GM21447 (cell line): ENCODE results near the gene NT5DC4.

Experiments
- ATAC-seq: cut with Tn5 transposase; IDR thresholded peaks from one replicate; pipeline ENCODE4 v1.9.1; 2021; ENCODE audit not compliant: unreplicated experiment

The NT5DC4 gene

DNA sequence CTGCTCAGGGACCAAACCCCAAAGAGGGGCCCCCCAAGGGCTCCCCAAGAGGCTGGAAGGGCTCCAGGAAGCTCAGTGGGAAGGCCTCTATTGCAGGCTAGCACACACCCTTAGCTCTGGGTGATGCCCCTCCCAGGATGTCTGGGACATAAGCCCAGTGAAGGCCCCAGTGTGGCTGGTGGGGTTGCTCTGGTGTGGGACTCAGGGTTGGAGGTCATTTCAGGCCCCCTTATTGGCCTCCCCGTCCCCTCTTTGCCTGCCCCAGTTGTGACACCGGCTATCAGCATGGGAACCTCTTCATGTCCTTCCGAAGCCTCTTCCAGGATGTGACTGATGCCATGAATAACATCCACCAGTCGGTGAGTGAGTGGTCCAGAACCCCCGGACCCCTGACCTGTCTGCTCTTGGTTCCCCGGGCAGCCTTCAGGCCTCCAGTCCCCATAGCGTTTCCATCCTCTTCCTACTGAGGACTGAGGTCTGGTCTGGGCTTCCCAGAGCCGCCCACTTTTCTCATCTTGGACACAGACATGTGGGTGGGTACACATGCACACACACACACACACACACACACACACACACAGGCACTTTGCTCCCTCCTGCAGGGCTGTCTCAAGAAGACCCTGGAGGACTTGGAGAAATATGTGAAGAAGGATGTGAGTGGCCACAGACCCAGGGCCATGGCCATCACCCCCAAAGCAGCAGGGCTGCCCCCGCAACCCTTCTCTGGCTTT is 2.2 kb downstream of the NT5DC4 start:
- ATAC-seq: no peak

DNA sequence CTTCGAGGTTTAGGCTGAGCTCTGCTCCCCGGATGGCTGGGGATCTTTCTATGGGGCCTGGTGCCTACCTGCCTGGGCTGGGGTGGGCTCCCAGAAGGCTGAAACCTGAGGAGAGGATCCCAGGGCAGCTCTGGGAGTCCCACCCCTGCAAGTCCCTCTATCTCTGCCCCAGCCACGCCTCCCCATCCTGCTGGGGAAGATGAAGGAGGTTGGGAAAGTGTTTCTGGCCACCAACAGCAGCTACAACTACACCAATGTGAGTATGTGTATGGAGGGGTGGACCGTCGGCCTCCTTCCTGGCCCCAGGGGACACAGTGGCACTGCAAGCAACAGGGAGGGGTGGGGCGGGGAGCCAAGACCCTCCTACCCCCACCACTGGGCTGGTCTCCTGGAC is 2.7 kb downstream of the NT5DC4 start:
- no peak for ATAC-seq

DNA sequence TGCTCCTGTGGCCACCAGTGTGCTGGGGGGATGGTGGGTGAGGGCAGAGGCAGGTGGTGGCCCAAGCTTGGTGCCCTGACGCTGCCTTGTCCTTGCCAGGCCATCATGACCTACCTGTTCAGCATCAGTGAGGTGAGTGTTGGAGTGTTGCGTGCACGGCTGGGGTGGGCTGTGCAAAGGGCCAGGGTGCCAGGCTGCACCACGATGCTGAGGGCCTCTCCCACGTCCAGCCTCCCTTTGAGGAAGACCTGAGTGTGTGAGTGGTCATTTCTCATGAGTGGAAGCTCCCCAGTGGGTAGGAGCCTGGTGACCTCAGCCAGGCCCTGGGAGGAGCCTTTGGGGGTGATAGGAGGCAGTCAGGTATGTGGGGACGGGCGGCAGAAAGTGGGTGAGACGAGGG is 3.2 kb downstream of the NT5DC4 start:
- ATAC-seq: no peak

DNA sequence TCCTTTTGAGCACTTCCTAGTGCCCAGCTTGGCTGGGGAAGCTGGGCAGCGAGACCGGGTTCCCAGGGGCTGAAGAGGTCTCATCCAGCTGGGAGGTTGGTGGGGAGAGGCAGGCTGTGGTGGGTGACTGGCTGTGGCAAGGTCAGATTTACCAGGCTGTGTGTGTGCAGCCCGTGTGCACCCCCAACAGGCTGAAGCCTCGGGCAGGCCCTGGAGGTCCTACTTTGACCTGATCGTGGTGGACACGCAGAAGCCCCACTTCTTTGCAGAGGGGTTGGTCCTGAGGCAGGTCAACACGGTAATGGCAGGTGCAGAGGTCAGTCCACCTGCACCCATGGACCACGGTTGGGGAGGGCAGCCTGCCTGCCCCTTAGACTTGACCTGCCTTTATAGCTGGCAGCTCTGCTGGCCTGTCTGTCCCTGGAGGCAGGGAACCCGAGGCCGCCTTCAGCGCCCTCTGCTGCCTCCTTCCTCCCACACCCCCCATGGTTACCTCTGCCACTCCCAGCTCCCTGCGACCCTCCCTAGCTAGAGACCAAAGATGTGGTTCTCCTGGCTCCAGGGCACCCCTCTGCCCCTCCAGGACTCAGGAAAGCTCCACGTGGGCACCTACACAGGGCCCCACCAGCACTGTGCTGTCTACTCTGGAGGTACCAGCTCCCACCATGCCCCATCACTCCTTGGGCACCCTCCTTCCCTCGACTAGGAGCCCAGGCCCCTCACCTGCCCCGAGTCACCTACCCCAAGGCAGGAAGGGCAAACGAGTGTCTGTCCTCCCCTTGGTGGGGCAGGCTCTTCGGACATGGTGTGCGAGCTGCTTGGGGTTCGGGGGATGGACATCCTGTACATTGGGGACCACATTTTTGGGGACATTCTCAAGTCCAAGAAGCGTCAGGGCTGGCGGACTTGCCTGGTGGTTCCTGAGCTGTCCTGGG is 4.0 kb downstream of the NT5DC4 start:
- ATAC-seq: no peak

DNA sequence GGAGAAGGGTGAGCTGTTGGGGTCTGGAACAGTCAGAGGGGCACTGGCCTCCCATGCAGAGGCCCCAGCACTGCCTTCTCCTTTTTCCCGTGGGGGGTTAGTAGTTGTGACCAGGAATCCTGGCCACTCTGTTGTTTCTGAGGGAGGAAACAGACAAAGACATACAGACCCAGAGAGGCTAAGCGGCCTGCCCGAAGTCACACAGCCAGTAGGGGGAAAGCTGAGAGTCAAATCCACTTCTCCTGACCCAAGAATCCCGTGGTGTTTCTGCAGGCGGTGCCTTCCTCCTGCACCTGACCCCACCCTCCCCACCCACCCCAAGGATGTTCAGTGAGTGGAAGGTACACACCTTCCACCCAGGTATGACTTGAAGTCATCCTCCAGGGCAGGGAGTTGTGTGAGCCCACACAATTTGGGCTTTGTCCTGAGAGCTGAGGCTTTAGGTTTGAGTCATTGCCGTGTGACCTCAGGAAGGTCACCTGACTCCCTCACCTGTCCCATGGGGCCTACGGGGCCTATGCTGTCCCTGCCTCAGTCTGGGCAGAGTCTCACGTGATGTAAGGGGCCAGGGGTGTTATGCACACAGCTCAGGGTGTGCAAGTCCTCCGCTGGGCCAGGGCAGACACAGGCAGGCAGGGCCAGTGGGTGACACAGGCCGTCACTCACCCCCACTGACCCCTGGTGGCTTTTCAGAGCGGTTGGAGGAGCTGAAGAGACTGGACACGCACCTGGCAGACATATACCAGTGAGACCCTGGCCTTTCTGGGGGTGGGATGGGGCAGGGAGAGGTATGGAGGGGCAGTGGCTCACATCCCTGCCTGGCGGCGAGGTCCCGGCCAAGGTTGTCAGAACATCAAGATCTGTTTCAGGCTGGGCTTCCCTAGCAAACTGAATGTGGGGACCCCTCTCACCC is 5.0 kb downstream of the NT5DC4 start:
- ATAC-seq: peak; percentile 44

DNA sequence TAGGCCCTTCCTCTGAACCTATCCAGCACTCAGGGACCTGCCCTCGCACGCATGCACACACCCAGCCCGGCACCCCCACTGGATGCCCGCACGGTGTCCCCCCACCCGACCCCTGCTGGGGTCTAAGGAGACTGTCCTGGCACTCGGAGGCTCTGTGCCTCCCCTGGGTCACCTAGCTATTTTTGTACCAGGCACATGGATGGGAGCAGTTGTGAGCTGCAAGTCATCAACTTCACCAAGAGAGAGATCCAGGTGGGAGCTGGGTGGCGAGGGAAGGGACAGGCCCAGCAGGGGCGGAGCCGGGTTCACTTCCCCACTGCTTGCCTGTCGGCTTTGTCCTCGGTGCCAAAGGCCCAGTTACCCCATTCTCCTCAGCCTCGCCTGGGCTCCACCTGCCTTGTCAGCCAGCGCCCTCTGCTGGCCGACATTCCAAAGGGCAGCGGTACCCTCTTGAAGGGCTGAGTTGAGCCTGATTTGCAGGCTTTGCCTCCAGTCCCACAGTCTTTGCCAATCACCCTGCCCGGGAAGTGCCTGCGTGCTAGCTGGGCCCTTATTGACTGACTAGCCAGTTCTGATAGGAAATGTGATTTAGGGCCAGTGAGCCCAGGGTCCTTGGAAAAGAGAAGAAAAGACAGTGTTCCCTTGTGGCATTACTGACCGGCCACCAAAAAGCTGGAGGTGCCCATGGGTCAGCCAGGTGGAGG is 5.8 kb downstream of the NT5DC4 start:
- ATAC-seq: peak; percentile 72

DNA sequence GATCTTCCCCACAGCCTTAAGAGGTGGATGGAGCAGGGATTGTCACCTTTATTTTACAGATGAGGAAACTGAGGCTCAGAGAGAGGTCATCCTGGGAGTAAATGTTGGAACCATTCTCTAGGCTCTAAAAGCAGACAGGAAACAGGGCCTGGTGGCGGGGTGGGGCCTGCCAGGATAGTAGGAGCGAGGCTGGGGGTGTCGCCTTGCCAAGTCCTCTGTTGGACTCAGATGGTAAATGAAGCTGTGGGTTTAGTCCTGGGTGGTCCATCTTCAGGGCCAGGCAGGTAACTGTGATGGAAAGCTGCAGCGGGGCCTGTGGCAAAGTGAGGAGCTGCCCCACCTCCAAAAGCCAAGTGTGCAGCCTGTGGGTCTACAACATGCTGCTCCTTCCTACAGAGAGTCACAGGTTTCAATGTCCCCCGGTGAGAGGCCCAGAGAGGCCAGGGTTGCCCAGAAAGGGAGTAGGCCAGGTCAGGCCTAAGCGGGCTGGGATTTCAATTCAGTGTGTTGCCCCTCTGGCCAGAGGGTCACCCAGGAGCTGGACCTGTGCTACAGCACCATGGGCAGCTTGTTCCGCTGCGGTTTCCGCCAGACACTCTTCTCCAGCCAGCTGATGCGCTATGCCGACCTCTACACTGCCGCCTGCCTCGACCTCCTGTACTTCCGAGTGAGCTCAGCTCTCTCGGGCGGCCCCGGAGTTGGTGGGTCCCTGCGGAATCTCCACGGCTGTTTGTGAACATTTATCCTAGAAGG is 6.6 kb downstream of the NT5DC4 start:
- ATAC-seq: no peak

DNA sequence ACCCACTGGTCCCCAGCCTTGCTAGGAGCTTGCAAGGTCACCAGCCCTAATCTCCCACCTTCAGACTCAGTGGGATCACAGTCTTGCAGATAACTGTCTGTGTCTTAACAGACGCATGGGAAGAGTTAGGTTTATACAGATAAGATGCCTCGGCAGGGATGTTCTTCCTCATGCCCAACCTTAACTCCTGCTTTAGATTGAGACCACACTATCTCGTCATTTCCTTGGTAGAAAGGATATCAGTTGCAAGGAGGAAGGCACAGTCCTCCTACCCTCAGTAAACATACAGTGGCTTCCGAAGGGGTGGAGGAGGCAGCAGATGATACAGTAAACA is 7.2 kb downstream of the NT5DC4 start:
- ATAC-seq: no peak

DNA sequence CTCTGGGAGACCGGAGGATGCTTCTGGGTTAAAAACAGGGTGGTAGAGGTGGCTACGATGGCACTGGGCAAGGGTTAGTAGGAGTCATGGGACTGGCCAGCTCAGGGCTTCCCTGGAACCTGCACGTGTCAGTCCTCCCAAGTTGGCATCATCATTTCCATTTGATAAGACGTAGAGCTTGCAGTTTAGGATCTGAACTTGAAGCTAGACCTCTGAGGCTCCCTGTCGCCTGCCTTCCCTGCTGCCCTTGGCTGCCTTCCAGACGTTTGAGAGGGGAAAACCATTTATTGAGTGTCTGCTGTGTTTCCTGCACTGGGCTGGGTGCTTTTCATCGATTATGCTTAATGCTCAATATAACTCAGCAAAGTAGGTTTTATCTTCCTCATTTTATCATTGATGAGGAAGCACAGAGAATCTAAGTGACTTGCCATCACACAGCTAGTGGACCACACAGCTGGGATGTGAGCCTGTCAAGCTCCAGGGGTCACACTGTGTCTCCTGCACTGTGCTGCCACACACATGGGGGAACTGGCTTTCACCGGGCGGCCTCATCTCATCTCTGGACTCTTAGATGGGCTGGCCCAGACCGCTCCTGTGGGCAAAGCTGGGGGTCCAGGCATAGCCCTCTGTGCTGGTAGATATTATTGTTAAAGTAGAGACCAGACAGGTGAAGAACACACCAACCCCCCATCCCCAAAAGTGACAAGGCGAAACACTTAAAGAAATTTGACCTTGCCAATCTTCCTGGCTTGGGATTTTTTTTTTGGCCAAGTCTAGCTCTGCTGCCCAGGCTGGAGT is 7.8 kb downstream of the NT5DC4 start:
- no peak for ATAC-seq

DNA sequence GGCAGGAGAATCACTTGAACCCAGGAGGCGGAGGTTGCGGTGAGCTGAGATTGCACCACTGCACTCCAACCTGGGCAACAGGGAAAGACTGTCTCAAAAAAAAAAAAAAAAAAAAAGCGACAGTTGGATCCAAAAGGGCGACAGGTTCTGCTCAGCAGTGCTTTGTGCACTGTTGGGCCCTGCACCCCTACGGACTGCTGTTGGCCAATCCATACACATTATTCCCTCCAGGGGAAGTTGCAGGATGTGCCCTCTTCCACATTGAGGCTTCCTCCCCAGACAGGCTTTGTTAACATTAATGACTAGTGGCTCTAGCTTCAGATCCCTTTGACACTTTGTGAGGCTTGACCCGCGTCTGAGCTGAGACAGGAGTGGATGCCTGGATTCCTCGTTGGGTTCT is 9.4 kb downstream of the NT5DC4 start:
- ATAC-seq: no peak

DNA sequence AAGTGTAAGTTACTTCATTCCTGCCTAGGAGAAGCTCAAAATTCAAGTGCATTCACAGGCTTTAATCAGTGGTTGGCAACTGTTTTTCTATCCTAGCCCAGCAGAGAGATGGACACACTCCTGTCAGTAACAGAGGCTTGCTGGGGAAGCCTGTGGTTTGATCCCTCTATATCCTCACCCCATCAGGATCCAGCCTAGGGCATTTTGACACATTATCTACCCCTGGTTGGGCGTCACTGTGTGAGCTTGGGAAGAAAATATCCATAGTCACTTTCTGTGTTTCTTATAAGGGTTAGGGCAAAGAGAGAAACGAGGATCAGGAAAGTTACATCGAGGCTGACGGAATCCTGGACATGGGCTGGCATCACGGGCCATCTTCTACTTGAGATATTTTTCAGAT is 10.0 kb downstream of the NT5DC4 start:
- ATAC-seq: no peak

DNA sequence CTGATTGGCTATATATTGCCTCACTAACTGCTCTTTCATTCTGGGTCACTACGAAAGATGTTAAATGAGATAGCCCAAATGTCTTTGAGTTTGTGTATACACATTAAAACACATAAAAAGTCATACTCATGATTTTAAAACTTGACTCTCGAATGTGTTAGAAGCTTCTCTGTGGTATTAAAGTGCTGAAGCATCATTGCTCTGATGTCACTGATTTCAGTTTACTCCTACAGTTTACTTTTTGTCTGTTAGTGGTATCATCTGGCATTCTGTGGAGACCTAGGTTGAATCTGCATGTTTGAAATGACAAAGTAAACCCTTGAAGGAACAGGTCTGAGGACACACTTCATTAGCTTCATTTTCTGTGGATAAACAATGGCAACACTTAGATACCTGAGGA is 10.7 kb downstream of the NT5DC4 start:
- ATAC-seq: no peak

DNA sequence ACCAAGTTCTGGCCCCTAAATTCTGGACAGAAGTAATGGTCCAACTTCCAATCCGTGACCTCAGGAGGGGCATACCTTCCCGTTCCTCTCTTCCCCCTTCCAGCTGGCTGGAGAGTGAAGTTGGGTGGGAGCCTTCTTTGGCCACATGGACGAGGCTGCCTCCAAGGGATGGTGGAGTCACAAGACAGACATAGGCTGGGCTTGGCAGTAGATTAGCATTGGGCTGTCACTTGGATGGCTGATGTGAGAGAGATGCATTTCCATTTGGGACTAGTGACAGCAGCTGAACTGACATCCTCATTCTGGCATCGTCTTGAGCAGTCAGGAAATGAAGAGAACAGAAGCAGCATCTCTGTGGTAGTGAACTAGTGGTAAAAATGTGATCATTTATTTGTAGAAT is 12.6 kb downstream of the NT5DC4 start:
- ATAC-seq: no peak

DNA sequence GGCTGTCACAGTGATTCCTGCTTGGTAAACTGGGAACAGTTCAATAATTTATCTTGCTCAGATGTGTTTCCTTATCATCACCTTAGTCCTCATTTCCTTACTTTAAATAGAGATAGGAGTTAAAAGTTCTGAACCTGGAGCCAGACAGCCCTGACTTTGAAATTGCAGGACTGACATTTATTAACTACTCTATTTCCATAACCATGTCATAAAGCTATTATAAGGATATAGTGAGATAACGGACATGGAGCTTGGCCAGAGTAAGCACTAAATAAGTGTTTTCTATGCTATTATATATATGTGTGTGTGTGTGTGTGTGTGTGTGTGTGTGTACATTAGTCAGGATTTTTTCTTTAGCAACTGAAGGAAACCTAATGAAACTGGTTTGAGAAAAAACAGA is 13.1 kb downstream of the NT5DC4 start:
- no peak for ATAC-seq

DNA sequence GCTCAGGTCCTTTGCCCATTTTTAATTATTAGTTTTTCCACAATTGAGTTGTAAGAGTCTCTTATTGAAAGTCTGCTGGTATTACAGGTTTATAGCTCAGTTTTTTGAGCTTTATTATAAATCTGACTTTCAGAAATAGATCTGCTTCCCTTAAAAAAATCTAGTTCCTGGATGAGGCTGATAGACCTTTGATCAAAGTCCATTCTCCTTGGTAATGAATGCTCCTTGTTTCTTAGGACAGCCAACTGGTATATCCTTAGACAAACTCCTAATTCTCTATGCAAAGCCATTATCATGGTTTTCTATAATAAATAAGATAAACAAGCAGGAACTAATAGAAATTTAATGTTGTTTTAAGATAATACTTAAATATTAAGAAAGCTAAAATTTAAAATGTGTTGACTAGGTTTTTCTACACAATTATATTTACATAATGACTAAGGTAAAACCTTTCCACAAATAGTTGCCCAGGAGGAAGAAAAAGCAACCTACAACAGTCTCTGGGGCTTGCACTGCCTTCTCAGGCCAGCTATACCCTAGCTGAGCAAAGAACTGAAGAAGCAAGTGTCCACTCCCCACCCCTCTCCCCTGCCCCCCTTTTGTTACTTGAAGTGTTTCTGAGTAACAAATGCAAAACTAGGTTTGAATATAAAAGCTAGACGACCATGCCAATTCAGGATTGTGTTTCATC is 16.9 kb downstream of the NT5DC4 start:
- no peak for ATAC-seq

DNA sequence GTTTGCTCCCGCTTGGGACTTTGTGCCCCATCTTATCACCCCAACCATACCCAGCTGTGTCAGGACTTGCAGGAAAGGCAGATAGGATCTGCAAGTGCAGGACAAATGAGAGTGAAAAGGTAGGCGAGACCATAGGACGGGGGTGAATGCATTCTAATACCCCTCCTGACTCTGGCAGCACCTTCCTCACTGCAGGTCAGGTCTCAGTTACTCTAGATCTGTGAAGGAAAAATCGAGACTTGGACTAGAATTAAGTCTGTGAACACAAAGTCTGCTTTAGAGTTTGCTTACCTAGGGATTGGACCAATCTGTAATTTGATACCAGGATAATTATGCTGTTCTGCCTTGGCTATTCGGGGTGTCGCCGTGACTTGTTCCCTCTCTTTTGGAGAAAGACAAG is 19.7 kb downstream of the NT5DC4 start:
- ATAC-seq: no peak

DNA sequence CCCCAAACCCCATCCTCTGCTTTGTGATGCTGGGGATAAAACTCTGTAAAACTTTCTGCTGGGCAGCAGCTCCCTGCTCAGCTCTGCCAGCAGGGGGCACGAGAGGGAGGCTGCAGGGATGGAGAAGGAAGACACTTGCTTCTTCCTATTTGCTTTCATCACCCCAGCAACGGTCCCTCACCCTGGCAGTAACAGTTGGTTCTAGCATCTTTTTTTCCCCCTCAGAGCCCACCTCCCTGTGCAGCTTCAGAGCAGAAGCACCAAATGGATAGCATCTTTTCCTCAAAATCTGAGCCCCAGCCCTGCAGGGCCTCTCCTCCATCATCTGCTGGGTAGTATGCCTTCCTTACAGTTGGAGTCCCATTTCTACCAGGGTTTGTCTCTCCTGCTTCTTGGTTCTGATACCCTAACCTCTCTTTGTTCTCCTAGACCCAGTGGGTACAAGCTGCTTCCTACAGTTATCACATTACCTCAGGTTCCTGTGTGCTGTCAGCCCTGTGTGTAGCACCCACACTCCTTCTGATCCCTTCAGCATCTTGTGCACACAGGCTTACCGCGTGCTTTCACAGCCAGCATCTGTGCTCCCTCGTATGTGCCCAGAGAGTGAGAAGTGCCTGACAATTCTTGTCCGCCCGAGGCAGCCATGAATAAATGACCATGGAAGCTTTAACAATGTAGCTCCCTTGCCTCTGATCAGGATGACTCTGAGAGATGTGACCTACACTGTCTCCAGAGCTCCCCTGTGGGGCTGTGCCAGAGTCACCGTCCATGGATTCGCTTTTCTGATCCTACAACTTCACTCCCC is 29.1 kb downstream of the NT5DC4 start:
- ATAC-seq: peak; percentile 70

DNA sequence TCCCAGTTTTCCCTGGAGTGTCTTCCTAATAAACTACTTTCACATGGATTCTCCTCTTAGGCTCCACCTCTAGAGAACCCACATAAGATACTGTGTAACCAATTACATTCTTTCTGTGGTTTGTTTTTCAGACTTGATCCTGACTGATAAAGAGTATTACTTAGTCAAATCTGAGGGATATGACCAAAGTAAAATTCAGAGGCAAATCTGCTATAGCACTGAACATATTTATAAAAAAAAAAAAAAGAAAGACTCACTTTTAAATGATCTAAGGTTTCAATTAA is 29.7 kb downstream of the NT5DC4 start:
- ATAC-seq: no peak
